Prostate gland (tissue), 2 donors: ENCODE results near the gene E4F1.

Experiments
- POLR2A ChIP-seq: fragments of 450-650 bp; IDR thresholded peaks from one replicate; pipeline ENCODE4 v1.6.1; 2016; ENCODE audit warnings: antibody characterized with exemption, mild to moderate bottlenecking
- TF ChIP-seq, protein P1 (sequence below), 4 experiments: fragments of 200-600 bp in 2 of 4; fragments of 450-650 bp in 2 of 4; sonication (generic) in 2 of 4; IDR thresholded peaks; 1 replicate in 3 of 4; 2 replicates in 1 of 4; pipeline ENCODE4 v1.5.1; 2016 to 2019; ENCODE audit warnings: antibody characterized with exemption in 4 of 4, mild to moderate bottlenecking in 2 of 4, moderate library complexity in 2 of 4

DNA sequence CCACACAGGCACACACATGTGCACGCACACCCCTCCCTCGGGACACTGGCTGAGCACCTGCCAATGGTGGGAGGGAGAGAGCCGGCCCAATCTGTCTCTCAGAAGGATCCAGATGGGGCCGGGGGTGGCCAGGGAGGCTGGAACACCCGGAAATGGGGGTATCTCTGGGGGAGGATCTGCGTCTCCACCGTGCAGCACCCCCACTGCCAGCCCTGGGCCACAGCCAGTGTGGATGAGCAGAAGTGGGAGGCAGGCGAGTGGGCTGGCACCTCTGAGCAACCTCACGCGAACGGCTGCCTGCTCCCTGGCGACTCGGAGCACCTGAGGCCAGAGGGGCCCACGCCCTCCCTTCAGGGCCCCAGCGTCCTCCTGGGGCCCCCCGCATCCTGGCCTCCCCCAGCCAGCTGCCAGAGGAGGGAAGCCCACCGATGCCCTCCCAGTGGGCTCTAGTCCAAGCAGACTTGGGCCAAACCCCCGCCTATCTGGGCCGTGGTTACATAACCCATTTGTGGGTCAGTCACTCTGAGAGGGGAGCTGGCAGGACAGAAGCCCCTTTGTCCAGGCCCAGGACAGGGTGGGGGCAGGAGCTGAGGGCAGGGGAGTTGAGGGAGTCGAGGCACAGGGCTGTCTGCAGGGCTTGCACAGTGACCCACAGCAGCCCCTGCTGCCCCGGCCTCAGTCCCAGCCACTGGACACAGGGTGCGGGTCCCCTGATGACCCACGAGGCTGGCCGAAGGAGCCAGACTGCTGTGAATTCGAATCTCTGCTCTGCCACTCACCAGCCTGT is 32.5 kb upstream of the E4F1 start:
- TF ChIP-seq POLR2A: no peak
- TF ChIP-seq, protein P1, sequence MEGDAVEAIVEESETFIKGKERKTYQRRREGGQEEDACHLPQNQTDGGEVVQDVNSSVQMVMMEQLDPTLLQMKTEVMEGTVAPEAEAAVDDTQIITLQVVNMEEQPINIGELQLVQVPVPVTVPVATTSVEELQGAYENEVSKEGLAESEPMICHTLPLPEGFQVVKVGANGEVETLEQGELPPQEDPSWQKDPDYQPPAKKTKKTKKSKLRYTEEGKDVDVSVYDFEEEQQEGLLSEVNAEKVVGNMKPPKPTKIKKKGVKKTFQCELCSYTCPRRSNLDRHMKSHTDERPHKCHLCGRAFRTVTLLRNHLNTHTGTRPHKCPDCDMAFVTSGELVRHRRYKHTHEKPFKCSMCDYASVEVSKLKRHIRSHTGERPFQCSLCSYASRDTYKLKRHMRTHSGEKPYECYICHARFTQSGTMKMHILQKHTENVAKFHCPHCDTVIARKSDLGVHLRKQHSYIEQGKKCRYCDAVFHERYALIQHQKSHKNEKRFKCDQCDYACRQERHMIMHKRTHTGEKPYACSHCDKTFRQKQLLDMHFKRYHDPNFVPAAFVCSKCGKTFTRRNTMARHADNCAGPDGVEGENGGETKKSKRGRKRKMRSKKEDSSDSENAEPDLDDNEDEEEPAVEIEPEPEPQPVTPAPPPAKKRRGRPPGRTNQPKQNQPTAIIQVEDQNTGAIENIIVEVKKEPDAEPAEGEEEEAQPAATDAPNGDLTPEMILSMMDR (IDR thresholded peaks at IDR 0.05): no peak
